H9 (cell line): ENCODE measurements around the gene EBP. TPM values are rescaled to one million over a fixed set of nuclear protein-coding genes. Genes with fewer than 3 reads are reported as not detected.
A peak's percentile ranks its signal among the peaks of the same experiment; 100 is the strongest.

Experiments used
- DNase-seq: peaks from one replicate; pipeline ENCODE4 v3.0.0-alpha.2; 2017
- H2AFZ ChIP-seq: one replicate; pipeline ENCODE4 v1.6.1; 2013; ENCODE audit warnings: mild to moderate bottlenecking, low read length, control low read depth, moderate library complexity
- H2AK5ac ChIP-seq: 2 replicates; pipeline ENCODE4 v1.6.1; 2013; ENCODE audit warnings: low read length, control low read depth, mixed read lengths; ENCODE audit not compliant: insufficient read length
- H2BK120ac ChIP-seq: one replicate; pipeline ENCODE4 v1.6.1; 2013; ENCODE audit warnings: low read depth, mild to moderate bottlenecking, low read length, control low read depth, inconsistent platforms; ENCODE audit not compliant: poor library complexity, severe bottlenecking
- H2BK12ac ChIP-seq: 2 replicates; pipeline ENCODE4 v1.6.1; 2013; ENCODE audit warnings: low read length, control low read depth, mixed read lengths, low read depth; ENCODE audit not compliant: insufficient read length
- H2BK15ac ChIP-seq: 2 replicates; pipeline ENCODE4 v1.6.1; 2013; ENCODE audit warnings: low read depth, low read length, control low read depth
- H2BK20ac ChIP-seq: one replicate; pipeline ENCODE4 v1.6.1; 2013; ENCODE audit warnings: low read depth, mild to moderate bottlenecking, low read length, control low read depth, inconsistent platforms; ENCODE audit not compliant: poor library complexity, severe bottlenecking
- H2BK5ac ChIP-seq: 2 replicates; pipeline ENCODE4 v1.6.1; 2013; ENCODE audit warnings: low read length, control low read depth, mixed read lengths; ENCODE audit not compliant: insufficient read length
- H3K14ac ChIP-seq: 2 replicates; pipeline ENCODE4 v1.6.1; 2013; ENCODE audit warnings: low read length, control low read depth; ENCODE audit not compliant: insufficient read depth
- H3K18ac ChIP-seq: 2 replicates; pipeline ENCODE4 v1.6.1; 2013; ENCODE audit warnings: low read depth, mild to moderate bottlenecking, mixed read lengths, low read length, control low read depth; ENCODE audit not compliant: insufficient read length
- H3K23ac ChIP-seq: 2 replicates; pipeline ENCODE4 v1.6.1; 2013; ENCODE audit warnings: low read length, control low read depth, mixed read lengths, low read depth; ENCODE audit not compliant: insufficient read length
- H3K23me2 ChIP-seq: 2 replicates; pipeline ENCODE4 v1.6.1; 2013; ENCODE audit warnings: low read depth, mild to moderate bottlenecking, mixed read lengths, low read length, control low read depth; ENCODE audit not compliant: insufficient read length, poor library complexity, severe bottlenecking
- H3K27ac ChIP-seq: 2 replicates; pipeline ENCODE4 v1.5.1; 2013; ENCODE audit warnings: low read length, control low read depth, mixed read lengths, low read depth; ENCODE audit not compliant: insufficient read length
- H3K27me3 ChIP-seq: 2 replicates; pipeline ENCODE4 v1.6.1; 2013; ENCODE audit warnings: low read length, control low read depth, inconsistent platforms; ENCODE audit not compliant: insufficient read depth
- H3K4ac ChIP-seq: 2 replicates; pipeline ENCODE4 v1.6.1; 2013; ENCODE audit warnings: low read depth, mild to moderate bottlenecking, control low read depth, inconsistent platforms, low read length, moderate library complexity
- H3K4me1 ChIP-seq: 2 replicates; pipeline ENCODE4 v1.6.1; 2013; ENCODE audit warnings: low read length, control low read depth, inconsistent platforms; ENCODE audit not compliant: insufficient read depth
- H3K4me2 ChIP-seq: 2 replicates; pipeline ENCODE4 v1.6.1; 2013; ENCODE audit warnings: low read length, control low read depth, mixed read lengths; ENCODE audit not compliant: insufficient read length, insufficient read depth
- H3K56ac ChIP-seq: 2 replicates; pipeline ENCODE4 v1.6.1; 2013; ENCODE audit warnings: low read depth, mild to moderate bottlenecking, mixed read lengths, low read length, control low read depth; ENCODE audit not compliant: insufficient read length
- H3K79me1 ChIP-seq: 2 replicates; pipeline ENCODE4 v1.6.1; 2013; ENCODE audit warnings: low read depth, mild to moderate bottlenecking, moderate library complexity, low read length, control low read depth, inconsistent platforms; ENCODE audit not compliant: insufficient read depth, poor library complexity, severe bottlenecking
- H3K79me2 ChIP-seq: 2 replicates; pipeline ENCODE4 v1.6.1; 2013; ENCODE audit warnings: low read length, control low read depth, inconsistent platforms; ENCODE audit not compliant: insufficient read depth
- H3K9ac ChIP-seq: 2 replicates; pipeline ENCODE4 v1.6.1; 2013; ENCODE audit warnings: low read length, control low read depth, mixed read lengths; ENCODE audit not compliant: insufficient read length; ENCODE audit errors: extremely low read depth
- H3K9me3 ChIP-seq: one replicate; pipeline ENCODE4 v1.6.1; 2013; ENCODE audit warnings: low read depth, low read length, inconsistent platforms; ENCODE audit not compliant: control insufficient read depth
- H3T11ph ChIP-seq: one replicate; pipeline ENCODE4 v1.6.1; 2013; ENCODE audit warnings: mild to moderate bottlenecking, low read length, control low read depth, inconsistent platforms
- H4K20me1 ChIP-seq: one replicate; pipeline ENCODE4 v1.6.1; 2013; ENCODE audit not compliant: control insufficient read depth, insufficient read length, insufficient read depth
- H4K5ac ChIP-seq: 2 replicates; pipeline ENCODE4 v1.6.1; 2013; ENCODE audit warnings: low read depth, mild to moderate bottlenecking, mixed read lengths, low read length, control low read depth; ENCODE audit not compliant: insufficient read length
- H4K8ac ChIP-seq: replicated peaks from 2 replicates; pipeline ENCODE4 v1.6.1; 2013; ENCODE audit warnings: low read length, control low read depth, mixed read lengths, low read depth; ENCODE audit not compliant: insufficient read length
- H4K91ac ChIP-seq: 2 replicates; pipeline ENCODE4 v1.6.1; 2013; ENCODE audit warnings: low read depth, mild to moderate bottlenecking, moderate library complexity, mixed read lengths, low read length, control low read depth; ENCODE audit not compliant: insufficient read length
- H3K27ac Mint-ChIP-seq, 3 experiments: 2 replicates in 2 of 3; 3 replicates in 1 of 3; pipeline ENCODE4 v1.8.0; 2020 to 2021; ENCODE audit warnings: mixed read lengths in 3 of 3, mild to moderate bottlenecking in 1 of 3, moderate library complexity in 1 of 3
- H3K27me3 Mint-ChIP-seq: 2 replicates; pipeline ENCODE4 v1.8.0; 2021; ENCODE audit warnings: low read depth, mild to moderate bottlenecking, moderate library complexity, mixed read lengths
- H3K36me3 Mint-ChIP-seq, 3 experiments: 2 replicates in 2 of 3; 3 replicates in 1 of 3; pipeline ENCODE4 v1.8.0; 2020 to 2021; ENCODE audit warnings: low read depth in 3 of 3, mixed read lengths in 3 of 3; ENCODE audit not compliant: insufficient read depth in 1 of 3
- H3K4me1 Mint-ChIP-seq, 2 experiments: 2 replicates each; pipeline ENCODE4 v1.8.0; 2020; ENCODE audit warnings: mixed read lengths in 2 of 2
- H3K4me3 Mint-ChIP-seq, 2 experiments: 2 replicates in 1 of 2; 3 replicates in 1 of 2; pipeline ENCODE4 v1.8.0; 2020 to 2021; ENCODE audit warnings: mild to moderate bottlenecking in 2 of 2, mixed read lengths in 2 of 2, moderate library complexity in 1 of 2
- H3K9me3 Mint-ChIP-seq, 2 experiments: 2 replicates in 1 of 2; 3 replicates in 1 of 2; pipeline ENCODE4 v1.8.0; 2020; ENCODE audit warnings: mild to moderate bottlenecking in 2 of 2, mixed read lengths in 2 of 2, moderate library complexity in 1 of 2
- WGBS: extraction: QIAGEN DNeasy Blood & Tissue Kit; methylation state at CpG from one replicate; pipeline ENCODE4 v1.1.7; 2013; ENCODE audit warnings: missing lambda C conversion rate, low lambda C conversion rate, mixed read lengths; ENCODE audit not compliant: insufficient read length; ENCODE audit errors: extremely low coverage; 5-methylcytosine and 5-hydroxymethylcytosine counted together
- total RNA-seq: library from RNA; stranded (reverse); gene quantifications from 2 replicates; pipeline ENCODE4 v1.2.1, GENCODE V29; 2021
- TF ChIP-seq, protein P1 (sequence below): fragments of 200-600 bp; sonication (generic); conservative IDR thresholded peaks from 3 replicates; pipeline ENCODE4 v1.8.0; 2021; ENCODE audit warnings: antibody characterized with exemption, mild to moderate bottlenecking

Gene EBP
- total RNA-seq, 1 experiment from 2014 or later, result 117 TPM

DNA sequence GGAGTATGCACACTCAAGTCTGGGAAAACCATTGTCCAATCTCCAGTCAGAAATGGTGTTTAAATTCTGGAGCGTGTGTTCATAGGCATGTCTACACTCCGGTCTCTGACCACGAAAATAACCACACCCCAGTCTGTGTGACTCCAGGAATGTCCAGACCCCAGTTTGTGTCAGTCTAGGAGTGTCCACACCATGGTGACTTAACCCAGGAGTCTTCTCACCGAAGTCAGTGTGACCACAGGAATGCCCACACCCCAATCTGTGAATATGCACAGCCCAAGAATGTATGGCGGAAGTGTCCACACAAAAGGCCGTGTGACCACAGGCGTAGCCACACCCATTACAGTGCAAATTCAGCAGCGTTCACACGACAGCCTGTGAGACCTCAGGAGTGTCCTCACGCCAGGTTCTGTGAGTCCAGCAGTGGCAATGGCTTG is 34.2 kb upstream of the EBP start:
- no peaks in the 10 kb centered on the region for H3K79me1 ChIP-seq
- no peak overlapping the region for H3K18ac ChIP-seq
- no peak overlapping the region for H3K4ac ChIP-seq
- no peak overlapping the region for H3K14ac ChIP-seq
- H3K9me3 Mint-ChIP-seq, result peaks cover 58 to 60% of the 10 kb centered on the region in 2 experiments
- H4K91ac ChIP-seq, result no peak overlapping the region
- no peak overlapping the region for H2BK15ac ChIP-seq
- H3K4me1 ChIP-seq, result no peaks in the 10 kb centered on the region
- TF ChIP-seq, protein P1, sequence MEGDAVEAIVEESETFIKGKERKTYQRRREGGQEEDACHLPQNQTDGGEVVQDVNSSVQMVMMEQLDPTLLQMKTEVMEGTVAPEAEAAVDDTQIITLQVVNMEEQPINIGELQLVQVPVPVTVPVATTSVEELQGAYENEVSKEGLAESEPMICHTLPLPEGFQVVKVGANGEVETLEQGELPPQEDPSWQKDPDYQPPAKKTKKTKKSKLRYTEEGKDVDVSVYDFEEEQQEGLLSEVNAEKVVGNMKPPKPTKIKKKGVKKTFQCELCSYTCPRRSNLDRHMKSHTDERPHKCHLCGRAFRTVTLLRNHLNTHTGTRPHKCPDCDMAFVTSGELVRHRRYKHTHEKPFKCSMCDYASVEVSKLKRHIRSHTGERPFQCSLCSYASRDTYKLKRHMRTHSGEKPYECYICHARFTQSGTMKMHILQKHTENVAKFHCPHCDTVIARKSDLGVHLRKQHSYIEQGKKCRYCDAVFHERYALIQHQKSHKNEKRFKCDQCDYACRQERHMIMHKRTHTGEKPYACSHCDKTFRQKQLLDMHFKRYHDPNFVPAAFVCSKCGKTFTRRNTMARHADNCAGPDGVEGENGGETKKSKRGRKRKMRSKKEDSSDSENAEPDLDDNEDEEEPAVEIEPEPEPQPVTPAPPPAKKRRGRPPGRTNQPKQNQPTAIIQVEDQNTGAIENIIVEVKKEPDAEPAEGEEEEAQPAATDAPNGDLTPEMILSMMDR, result no peak
- peaks cover 3% of the 10 kb centered on the region; the same call in 1 of the 2 replicates for H3K27me3 Mint-ChIP-seq
- H3K9ac ChIP-seq, result no peak overlapping the region
- no peak overlapping the region for H4K8ac ChIP-seq
- H2BK12ac ChIP-seq, result no peak overlapping the region
- H2AFZ ChIP-seq, result no peak overlapping the region
- H3K4me1 Mint-ChIP-seq, result no peaks in the 10 kb centered on the region
- no peak overlapping the region for H3K23ac ChIP-seq
- no peak overlapping the region for H4K5ac ChIP-seq
- no peaks in the 10 kb centered on the region for H4K20me1 ChIP-seq
- H3K9me3 ChIP-seq, result peaks cover 41% of the 10 kb centered on the region
- H3K27ac ChIP-seq, result no peak overlapping the region
- H2BK5ac ChIP-seq, result no peak overlapping the region
- H3T11ph ChIP-seq, result no peak overlapping the region
- H2BK120ac ChIP-seq, result no peak overlapping the region
- no peak for DNase-seq
- peak overlapping the region in 1 of 3 experiments; percentile 86; a peak in 1 of 7 replicates for H3K27ac Mint-ChIP-seq
- no peak overlapping the region; a peak in 1 of 5 replicates for H3K4me3 Mint-ChIP-seq
- H3K56ac ChIP-seq, result no peak overlapping the region
- H3K79me2 ChIP-seq, result no peaks in the 10 kb centered on the region
- H3K4me2 ChIP-seq, result no peak overlapping the region
- no peaks in the 10 kb centered on the region for H3K27me3 ChIP-seq
- no CpG with 5 or more reads among the region's 10 CpGs for WGBS
- no peak overlapping the region for H2AK5ac ChIP-seq
- H3K23me2 ChIP-seq, result no peaks in the 10 kb centered on the region
- H3K36me3 Mint-ChIP-seq, result peaks cover 12 to 33% (median 16%) of the 10 kb centered on the region in 3 experiments
- H2BK20ac ChIP-seq, result no peak overlapping the region
